ENCODE data around the gene ATE1. TPM values are rescaled to one million over a fixed set of nuclear protein-coding genes. Genes with fewer than 3 reads are reported as not detected.

Gene ATE1
- total RNA-seq, 1 donor from 2014 or later: 22.6 TPM

- no peaks in the 10 kb centered on the region for H3K79me2 ChIP-seq (ENCODE audit: insufficient read depth, low read length)
- no peak overlapping the region for H3K4me3 Mint-ChIP-seq (ENCODE audit: unreplicated experiment)
- peak overlapping the region; percentile 97 for H3K27ac Mint-ChIP-seq (ENCODE audit: unreplicated experiment)
- no peaks in the 10 kb centered on the region for H4K20me1 ChIP-seq (ENCODE audit: insufficient read depth, low read length)
- H3K36me3 ChIP-seq (ENCODE audit: insufficient read depth, low read length): no peaks in the 10 kb centered on the region
- peaks cover 33% of the 10 kb centered on the region for H3K4me1 Mint-ChIP-seq (ENCODE audit: low read depth, unreplicated experiment)
- TF ChIP-seq, protein P1, sequence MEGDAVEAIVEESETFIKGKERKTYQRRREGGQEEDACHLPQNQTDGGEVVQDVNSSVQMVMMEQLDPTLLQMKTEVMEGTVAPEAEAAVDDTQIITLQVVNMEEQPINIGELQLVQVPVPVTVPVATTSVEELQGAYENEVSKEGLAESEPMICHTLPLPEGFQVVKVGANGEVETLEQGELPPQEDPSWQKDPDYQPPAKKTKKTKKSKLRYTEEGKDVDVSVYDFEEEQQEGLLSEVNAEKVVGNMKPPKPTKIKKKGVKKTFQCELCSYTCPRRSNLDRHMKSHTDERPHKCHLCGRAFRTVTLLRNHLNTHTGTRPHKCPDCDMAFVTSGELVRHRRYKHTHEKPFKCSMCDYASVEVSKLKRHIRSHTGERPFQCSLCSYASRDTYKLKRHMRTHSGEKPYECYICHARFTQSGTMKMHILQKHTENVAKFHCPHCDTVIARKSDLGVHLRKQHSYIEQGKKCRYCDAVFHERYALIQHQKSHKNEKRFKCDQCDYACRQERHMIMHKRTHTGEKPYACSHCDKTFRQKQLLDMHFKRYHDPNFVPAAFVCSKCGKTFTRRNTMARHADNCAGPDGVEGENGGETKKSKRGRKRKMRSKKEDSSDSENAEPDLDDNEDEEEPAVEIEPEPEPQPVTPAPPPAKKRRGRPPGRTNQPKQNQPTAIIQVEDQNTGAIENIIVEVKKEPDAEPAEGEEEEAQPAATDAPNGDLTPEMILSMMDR (IDR thresholded peaks at IDR 0.05; ENCODE audit: insufficient read depth, low read depth, low read length): no peak
- TF ChIP-seq EZH2 (IDR thresholded peaks at IDR 0.05; ENCODE audit: insufficient read depth, low read length): no peak
- H3K4me2 ChIP-seq (ENCODE audit: low read length): no peak overlapping the region
- H3K27me3 ChIP-seq (ENCODE audit: insufficient read depth, low read length): no peaks in the 10 kb centered on the region
- H3K27me3 Mint-ChIP-seq (ENCODE audit: low read depth, unreplicated experiment): no peaks in the 10 kb centered on the region
- H2AFZ ChIP-seq (ENCODE audit: low read depth, low read length): no peak overlapping the region
- no peak overlapping the region for H3K9ac ChIP-seq (ENCODE audit: low read length)
- DNase-seq (ENCODE audit: low read depth) (no peak), FAIRE-seq (no peak)
- H3K4me1 ChIP-seq (ENCODE audit: insufficient read depth, low read length): no peaks in the 10 kb centered on the region
- H3K9me3 Mint-ChIP-seq (ENCODE audit: unreplicated experiment): no peaks in the 10 kb centered on the region
- no peaks in the 10 kb centered on the region for H3K36me3 Mint-ChIP-seq (ENCODE audit: low read depth, unreplicated experiment)
- H3K27ac ChIP-seq (ENCODE audit: low read depth, low read length): no peak overlapping the region
- H3K4me3 ChIP-seq (ENCODE audit: insufficient read depth, low read depth, low read length): no peak overlapping the region
- no peaks in the 10 kb centered on the region for H3K9me3 ChIP-seq (ENCODE audit: insufficient read depth, low read depth, low read length)
These were observed 153.0 kb downstream of the ATE1 start for GRCh38 chr10:121774813-121775212.

DNA sequence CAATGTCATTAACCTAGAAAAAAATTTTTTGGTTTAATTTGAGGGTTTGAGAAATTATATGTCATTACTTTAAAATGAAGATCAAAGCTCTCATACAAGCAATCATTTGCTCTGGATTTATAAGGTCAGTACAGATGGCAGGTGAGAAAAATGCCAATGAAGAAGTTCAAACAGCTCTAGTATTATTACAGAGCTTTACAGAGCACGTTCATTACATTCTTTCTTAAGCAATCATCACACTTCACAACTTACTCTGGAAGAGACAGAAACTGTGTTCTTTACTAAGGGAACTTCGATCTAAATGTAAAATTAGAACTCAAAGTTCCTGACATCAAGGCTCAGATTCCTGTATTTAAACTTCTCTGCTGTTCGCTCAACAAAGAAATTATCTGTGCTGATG lies 153.4 kb downstream of the ATE1 start:
- Histone ChIP-seq H2AFZ (ENCODE audit: low read depth, low read length) (no peak overlapping the region), H3K79me2 (ENCODE audit: insufficient read depth, low read length) (no peaks in the 10 kb centered on the region), H3K4me3 (ENCODE audit: insufficient read depth, low read depth, low read length) (no peak overlapping the region), H4K20me1 (ENCODE audit: insufficient read depth, low read length) (no peaks in the 10 kb centered on the region), H3K9me3 (ENCODE audit: insufficient read depth, low read depth, low read length) (no peaks in the 10 kb centered on the region), H3K9ac (ENCODE audit: low read length) (no peak overlapping the region), H3K27me3 (ENCODE audit: insufficient read depth, low read length) (no peaks in the 10 kb centered on the region), H3K4me2 (ENCODE audit: low read length) (no peak overlapping the region), H3K4me1 (ENCODE audit: insufficient read depth, low read length) (no peaks in the 10 kb centered on the region), H3K36me3 (ENCODE audit: insufficient read depth, low read length) (no peaks in the 10 kb centered on the region), H3K27ac (ENCODE audit: low read depth, low read length) (no peak overlapping the region)
- DNase-seq (ENCODE audit: low read depth) (peak; percentile 39), FAIRE-seq (peak; percentile 71)
- Mint-ChIP-seq H3K27ac (ENCODE audit: unreplicated experiment) (peak overlapping the region; percentile 97), H3K27me3 (ENCODE audit: low read depth, unreplicated experiment) (no peaks in the 10 kb centered on the region), H3K4me1 (ENCODE audit: low read depth, unreplicated experiment) (peaks cover 33% of the 10 kb centered on the region), H3K36me3 (ENCODE audit: low read depth, unreplicated experiment) (peaks cover under 1% of the 10 kb centered on the region), H3K4me3 (ENCODE audit: unreplicated experiment) (no peak overlapping the region), H3K9me3 (ENCODE audit: unreplicated experiment) (no peaks in the 10 kb centered on the region)
- TF ChIP-seq EZH2 (IDR thresholded peaks at IDR 0.05; ENCODE audit: insufficient read depth, low read length): no peak
- TF ChIP-seq, protein P1 (IDR thresholded peaks at IDR 0.05; ENCODE audit: insufficient read depth, low read depth, low read length): no peak

DNA sequence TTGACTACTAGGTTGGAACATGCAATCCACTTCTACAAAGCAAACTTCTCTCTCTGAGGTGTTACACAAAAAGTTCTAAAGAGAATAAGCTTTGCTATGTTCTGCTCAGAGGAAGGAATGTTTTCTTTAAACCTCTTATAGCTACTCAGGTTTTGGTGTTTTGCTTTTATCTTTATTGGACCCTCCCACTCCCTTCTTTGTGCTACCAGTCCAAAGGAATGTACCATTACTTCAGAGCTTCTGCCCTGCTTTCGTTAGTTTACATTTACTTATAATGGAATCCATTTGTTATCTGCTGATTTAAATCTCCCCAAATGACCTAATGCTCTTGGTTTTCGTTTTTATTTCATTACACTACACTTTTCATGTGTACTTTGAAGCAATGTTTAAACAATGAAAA lies 154.9 kb downstream of the ATE1 start:
- Mint-ChIP-seq H3K27ac (ENCODE audit: unreplicated experiment) (peak overlapping the region; percentile 67), H3K4me1 (ENCODE audit: low read depth, unreplicated experiment) (peaks cover 33% of the 10 kb centered on the region), H3K36me3 (ENCODE audit: low read depth, unreplicated experiment) (peaks cover 4% of the 10 kb centered on the region), H3K27me3 (ENCODE audit: low read depth, unreplicated experiment) (no peaks in the 10 kb centered on the region), H3K4me3 (ENCODE audit: unreplicated experiment) (no peak overlapping the region), H3K9me3 (ENCODE audit: unreplicated experiment) (peaks cover 1% of the 10 kb centered on the region)
- H3K27ac ChIP-seq (ENCODE audit: low read depth, low read length): no peak overlapping the region
- no peaks in the 10 kb centered on the region for H3K4me1 ChIP-seq (ENCODE audit: insufficient read depth, low read length)
- H3K79me2 ChIP-seq (ENCODE audit: insufficient read depth, low read length): no peaks in the 10 kb centered on the region
- no peaks in the 10 kb centered on the region for H3K36me3 ChIP-seq (ENCODE audit: insufficient read depth, low read length)
- TF ChIP-seq, protein P1 (IDR thresholded peaks at IDR 0.05; ENCODE audit: insufficient read depth, low read depth, low read length): no peak
- TF ChIP-seq EZH2 (IDR thresholded peaks at IDR 0.05; ENCODE audit: insufficient read depth, low read length): no peak
- H3K27me3 ChIP-seq (ENCODE audit: insufficient read depth, low read length): no peaks in the 10 kb centered on the region
- no peak overlapping the region for H3K9ac ChIP-seq (ENCODE audit: low read length)
- no peak for FAIRE-seq
- no peak overlapping the region for H3K4me3 ChIP-seq (ENCODE audit: insufficient read depth, low read depth, low read length)
- no peak overlapping the region for H2AFZ ChIP-seq (ENCODE audit: low read depth, low read length)
- no peaks in the 10 kb centered on the region for H3K9me3 ChIP-seq (ENCODE audit: insufficient read depth, low read depth, low read length)
- DNase-seq (ENCODE audit: low read depth): peak; percentile 75
- H3K4me2 ChIP-seq (ENCODE audit: low read length): no peak overlapping the region
- no peaks in the 10 kb centered on the region for H4K20me1 ChIP-seq (ENCODE audit: insufficient read depth, low read length)
